NAMALWA (cell line): Measurements from ENCODE around the gene OR8I2.
"Not testable (repeated sequence)": the region's sequence is repeated elsewhere in the genome, so short reads cannot be mapped to it uniquely, and the experiment has no call there.

Experiments used
- DNase-seq: peaks from one replicate; pipeline ENCODE4 v3.0.0-alpha.2; 2015; ENCODE audit warnings: low spot score

The OR8I2 gene

DNA sequence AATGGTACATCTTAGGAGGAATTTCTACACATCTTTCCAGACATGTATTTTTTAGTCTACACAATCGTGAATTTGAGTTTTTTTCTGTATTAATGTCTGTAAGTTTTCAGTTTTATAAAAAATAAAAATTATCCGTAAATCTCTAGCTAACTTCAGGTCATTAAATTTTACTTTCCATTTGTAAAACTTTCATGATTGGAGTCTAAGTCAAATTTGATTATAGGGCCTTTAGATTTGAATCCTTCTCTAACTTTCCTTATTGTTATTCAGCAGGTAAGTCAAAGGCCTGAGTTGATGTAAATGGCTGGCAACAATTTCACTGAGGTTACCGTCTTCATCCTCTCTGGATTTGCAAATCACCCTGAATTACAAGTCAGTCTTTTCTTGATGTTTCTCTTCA lies at the start of gene OR8I2:
Gene OR8I2 (plus strand): TSS at position 301 of the 400 bp plus-strand sequence. CDS start 0 bp downstream, at position 301.
- DNase-seq: no peak

- no peak for DNase-seq
Measured at GRCh38 chr11:56045538-56045937, 47.6 kb upstream of the OR8I2 start.

DNA sequence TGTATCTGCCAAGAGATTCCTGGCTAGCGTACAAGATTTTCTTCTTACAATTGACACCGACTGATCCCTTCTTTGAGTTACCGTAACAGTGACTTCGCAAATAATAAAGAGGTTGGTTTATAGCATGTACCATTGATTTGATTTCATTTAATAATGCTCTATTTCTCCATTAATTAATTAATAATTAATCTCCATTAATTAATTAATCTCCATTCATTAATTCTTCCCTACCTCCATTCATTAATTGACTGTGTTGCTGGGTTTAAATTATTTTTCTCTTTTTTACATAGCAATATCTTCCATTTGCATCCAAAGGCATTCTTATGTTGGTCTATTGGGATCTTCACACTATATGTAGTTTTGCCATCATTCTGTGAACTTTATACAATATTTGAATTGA lies 44.6 kb upstream of the OR8I2 start:
- DNase-seq: no peak

DNA sequence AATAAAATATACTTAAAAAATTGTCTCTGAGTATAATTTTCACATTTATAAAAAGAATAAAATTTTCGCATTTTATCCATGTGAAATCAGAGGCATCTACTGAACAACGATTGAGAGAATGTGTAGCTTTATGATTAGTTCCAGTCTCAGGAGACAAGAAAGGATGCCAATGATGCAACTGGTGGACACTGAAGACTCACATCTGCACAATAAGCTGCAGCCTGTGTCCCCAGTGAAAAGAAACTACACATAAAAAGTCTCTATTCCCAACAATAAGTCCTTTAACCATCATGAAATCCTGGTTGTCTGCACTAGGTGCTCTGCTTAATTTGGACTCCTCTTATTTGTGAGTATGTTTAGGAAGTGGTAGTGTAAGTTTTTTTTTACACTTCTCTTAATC lies 43.6 kb upstream of the OR8I2 start:
- DNase-seq: no peak

DNA sequence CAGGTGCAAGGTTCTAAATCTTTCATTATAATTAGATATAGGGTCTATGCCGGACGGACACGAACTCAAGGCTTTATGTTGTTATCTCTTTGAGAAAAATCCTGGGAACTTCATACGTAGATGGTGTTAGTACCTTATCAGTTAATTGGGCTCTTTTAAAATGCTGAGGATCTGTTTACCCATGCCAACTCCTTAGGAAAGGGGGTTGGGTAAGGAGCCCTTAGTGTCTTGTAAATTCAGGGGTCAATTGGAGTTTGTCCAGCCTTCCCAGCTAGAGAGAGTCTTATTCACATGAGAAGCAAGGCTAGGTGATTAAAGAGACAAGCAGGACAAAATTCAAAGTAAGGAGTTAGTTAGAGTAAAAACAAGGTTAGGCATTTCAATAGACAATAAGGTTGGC lies 36.7 kb upstream of the OR8I2 start:
- not testable (repeated sequence) for DNase-seq

DNA sequence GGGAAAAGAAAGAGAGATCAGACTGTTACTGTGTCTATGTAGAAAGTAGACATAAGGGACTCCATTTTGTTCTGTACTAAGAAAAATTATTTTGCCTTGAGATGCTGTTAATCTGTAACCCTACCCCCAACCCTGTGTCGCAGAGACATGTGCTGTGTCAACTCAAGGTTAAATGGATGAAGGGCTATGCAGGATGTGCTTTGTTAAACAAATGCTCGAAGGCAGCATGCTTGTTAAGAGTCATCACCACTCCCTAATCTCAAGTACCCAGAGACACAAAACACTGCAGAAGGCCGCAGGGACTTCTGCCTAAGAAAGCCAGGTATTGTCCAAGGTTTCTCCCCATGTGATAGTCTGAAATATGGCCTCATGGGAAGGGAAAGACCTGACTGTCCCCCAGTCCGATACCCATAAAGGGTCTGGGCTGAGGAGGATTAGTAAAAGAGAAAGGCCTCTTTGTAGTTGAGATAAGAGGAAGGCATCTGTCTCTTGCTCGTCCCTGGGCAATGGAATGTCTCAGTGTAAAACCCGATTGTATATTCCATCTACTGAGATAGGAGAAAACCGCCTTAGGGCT lies 35.4 kb upstream of the OR8I2 start:
- not testable (repeated sequence) for DNase-seq

DNA sequence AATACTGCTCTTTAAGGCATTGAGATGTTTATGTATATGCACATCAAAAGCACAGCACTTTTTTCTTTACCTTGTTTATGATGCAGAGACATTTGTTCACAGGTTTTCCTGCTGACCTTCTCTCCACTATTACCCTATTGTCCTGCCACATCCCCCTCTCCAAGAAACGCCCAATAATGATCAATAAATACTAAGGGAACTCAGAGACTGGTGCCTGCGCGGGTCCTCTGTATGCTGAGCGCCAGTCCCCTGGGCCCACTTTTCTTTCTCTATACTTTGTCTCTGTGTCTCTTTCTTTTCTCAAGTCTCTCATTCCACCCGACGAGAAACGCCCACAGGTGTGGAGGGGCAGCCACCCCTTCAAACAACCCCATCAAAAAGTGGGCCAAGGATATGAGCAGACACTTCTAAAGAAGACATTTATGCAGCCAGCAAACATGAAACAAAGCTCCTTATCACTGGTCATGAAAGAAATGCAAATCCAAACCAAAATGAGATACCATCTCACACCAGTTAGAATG lies 34.8 kb upstream of the OR8I2 start:
- DNase-seq: not testable (repeated sequence)

GRCh38 chr11:56066980-56067379 lies 26.1 kb upstream of the OR8I2 start:
- DNase-seq: no peak

GRCh38 chr11:56089697-56090096 lies 3.4 kb upstream of the OR8I2 start:
- DNase-seq: peak; percentile 13

GRCh38 chr11:56103210-56103737 lies 10.2 kb downstream of the OR8I2 start, which contains the start of gene OR8H2:
TSS of gene OR8H2 (plus strand) at chr11:56103687. CDS start at chr11:56105043, 1,356 bp downstream.
- no peak for DNase-seq

- no peak for DNase-seq
Measured at GRCh38 chr11:56122073-56122472, 29.0 kb downstream of the OR8I2 start, which contains the start of gene OR8H3. TSS of gene OR8H3 (plus strand) at chr11:56122373. CDS start at chr11:56122373, 0 bp downstream.

GRCh38 chr11:56140151-56140661 lies 47.1 kb downstream of the OR8I2 start, which contains the start of gene OR8J3:
TSS of gene OR8J3 (minus strand) at chr11:56140201. CDS start at chr11:56137718, 2,483 bp downstream.
- no peak for DNase-seq

GRCh38 chr11:56143681-56144080 lies 50.6 kb downstream of the OR8I2 start:
- not testable (repeated sequence) for DNase-seq
